SKM-1 (cell line): ENCODE results near the gene WDR7.

Experiments
- DNase-seq: peaks from one replicate; lab custom pipeline; 2025; ENCODE audit not compliant: unreplicated experiment; lab: John Stamatoyannopoulos, UW

Gene WDR7

DNA sequence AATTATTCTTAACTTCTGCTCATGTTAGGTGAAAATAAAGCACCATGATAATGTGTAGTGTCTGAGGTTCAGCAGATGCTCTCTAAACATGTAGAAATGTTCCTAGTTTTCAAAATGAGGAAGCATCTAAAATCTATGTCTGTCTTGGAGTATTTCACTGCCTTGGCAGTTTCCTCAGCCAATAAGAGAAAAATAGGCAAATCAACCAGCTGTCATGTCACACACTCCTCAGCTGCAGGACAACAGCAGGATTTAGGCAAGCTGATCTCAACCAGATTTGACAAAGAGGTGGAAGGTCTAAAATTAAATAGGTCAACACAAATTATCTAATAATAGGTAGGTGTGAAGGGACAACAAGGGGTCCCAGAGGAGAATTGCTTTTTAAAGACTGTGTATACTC lies 331.6 kb downstream of the WDR7 start:
- no peak for DNase-seq

GRCh38 chr18:56983275-56983992 lies 332.3 kb downstream of the WDR7 start:
- DNase-seq = no peak

GRCh38 chr18:56984731-56985130 lies 333.6 kb downstream of the WDR7 start:
- DNase-seq = no peak

DNA sequence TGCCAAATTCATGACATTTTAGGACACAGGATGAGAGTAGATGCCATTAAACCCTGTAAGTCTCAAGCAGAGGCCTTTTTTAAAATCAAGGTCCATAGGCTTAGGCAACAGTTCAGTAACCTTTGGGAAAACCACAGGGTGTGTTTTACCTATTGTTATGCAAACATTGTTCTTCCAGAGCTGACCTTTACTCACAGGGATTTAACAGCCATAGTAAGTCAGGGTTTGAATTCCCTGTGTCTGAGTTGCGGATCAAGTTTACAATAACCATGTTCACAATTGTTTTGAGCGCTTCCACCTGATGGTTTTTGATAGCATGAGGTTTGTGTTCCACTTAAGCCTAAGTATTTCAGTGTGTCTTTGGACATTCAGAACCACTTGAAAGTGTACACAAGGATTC lies 335.7 kb downstream of the WDR7 start:
- DNase-seq = no peak

DNA sequence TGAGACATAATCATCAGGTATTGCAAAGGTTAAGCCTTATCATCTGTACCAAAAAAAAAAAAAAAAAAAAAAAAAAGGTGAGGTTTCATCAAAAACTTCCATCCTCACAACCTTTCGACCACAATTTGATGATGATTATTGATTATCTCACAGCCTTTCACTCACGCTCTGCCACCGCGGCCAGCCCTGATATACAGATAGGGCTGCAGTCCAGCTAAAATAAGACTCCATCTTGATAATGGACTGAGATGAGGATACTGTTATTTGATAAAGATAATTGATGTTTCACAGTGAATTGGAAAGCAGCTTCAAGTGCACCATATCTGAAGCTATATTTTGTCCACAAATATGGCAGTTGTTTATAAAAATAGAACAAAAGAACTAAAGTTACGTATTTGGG lies 336.1 kb downstream of the WDR7 start:
- DNase-seq = no peak

GRCh38 chr18:56988022-56988421 lies 336.9 kb downstream of the WDR7 start:
- DNase-seq = no peak

GRCh38 chr18:56990678-56991077 lies 339.5 kb downstream of the WDR7 start:
- DNase-seq = no peak

DNA sequence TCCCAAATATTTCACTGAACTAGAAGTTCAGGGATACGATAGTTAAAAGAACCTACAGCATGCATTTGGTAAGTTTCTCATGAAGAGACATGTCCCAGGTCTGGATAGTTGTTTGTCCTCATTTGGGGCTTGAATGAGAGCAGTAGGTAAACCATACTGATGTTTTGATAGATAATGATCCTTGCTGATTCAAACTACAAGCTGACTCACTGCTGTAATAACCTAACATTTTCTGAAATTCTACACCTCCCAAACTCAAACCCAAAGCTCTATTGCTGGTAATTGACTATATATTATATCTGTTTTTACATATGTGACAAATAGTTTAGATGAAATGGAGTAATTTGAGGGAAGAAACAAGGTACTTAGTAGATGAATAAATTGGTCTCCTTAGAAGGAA lies 341.6 kb downstream of the WDR7 start:
- no peak for DNase-seq

- DNase-seq = no peak
These were observed 344.5 kb downstream of the WDR7 start for GRCh38 chr18:56995579-56996188.

DNA sequence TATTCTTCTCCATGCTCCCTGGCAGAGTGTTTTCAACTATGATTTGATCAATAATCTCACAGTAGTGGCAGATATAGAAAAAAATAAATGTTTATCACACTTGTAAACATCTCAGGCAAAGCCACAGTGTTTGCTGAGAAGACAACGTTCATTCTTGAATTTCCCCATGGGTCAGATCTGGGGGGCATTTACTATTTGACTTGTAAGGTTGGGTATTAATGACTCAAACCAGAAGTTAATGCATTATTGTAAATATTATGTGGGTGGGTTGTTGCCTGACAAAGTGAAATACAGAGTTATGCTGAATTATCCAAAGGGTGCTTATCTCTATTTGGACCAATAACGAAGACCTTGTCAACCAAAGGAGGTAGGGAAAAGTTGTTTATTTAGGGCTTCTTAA lies 346.0 kb downstream of the WDR7 start:
- no peak for DNase-seq

DNA sequence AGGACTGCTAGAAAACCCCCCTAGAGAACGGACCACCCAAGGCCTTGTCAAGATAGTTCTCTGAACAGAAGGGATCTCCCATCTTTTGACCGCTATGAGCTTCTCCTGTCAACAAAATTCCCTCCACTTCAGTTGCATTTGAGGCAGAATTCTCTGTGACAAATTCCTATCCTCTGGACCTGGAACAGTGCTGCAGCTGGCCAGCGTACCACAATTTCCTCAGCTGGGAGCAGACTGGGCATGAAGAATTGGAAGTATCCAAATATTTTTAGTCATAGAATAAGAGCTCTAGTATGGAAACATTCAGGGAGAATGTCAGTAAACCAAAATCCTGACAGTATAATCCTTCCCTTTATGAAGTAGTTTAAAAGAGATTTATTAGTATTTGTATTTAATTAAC lies 348.7 kb downstream of the WDR7 start:
- DNase-seq = no peak

GRCh38 chr18:57002627-57003026 lies 351.5 kb downstream of the WDR7 start:
- DNase-seq = no peak

DNA sequence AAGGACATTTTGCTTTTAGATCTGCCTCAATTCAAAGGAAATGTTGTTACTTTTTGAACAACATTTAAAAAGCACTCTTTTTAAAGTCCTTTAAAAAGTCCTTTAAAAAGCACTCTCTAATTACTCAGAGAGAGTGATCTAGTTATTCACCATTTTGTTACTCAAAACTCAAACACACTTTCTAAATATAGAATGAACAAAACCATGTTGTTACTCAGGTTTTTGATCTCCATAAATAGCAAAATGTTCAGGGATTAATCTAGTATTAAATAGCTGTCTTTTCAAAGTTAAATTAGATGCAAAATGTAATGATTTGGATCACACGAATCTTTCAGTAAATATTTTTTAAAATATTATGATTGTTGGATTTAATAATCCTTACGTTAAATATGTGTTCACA lies 352.2 kb downstream of the WDR7 start:
- DNase-seq = no peak

GRCh38 chr18:57004366-57005121 lies 353.4 kb downstream of the WDR7 start:
- DNase-seq = no peak

GRCh38 chr18:57008001-57008686 lies 357.0 kb downstream of the WDR7 start:
- peak; percentile 9 for DNase-seq

DNA sequence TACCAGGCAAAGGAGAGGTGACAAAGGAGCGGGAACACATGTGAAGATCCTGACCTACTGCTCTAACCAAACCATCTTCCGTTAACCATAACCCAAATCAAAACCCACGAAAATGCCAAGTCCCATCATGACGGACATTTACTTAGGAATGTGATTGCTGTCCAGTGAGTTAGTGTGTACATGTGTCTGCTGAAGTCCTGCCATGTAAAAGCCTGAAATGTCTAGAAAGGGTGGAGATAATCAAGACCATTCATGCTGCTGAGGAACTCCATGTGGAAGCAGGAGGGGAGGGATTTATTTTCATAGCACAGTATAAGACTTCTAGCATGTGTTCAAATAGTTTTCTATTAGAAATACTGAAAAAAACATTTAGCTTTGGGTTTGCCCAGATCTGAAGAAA lies 358.7 kb downstream of the WDR7 start:
- DNase-seq = no peak

DNA sequence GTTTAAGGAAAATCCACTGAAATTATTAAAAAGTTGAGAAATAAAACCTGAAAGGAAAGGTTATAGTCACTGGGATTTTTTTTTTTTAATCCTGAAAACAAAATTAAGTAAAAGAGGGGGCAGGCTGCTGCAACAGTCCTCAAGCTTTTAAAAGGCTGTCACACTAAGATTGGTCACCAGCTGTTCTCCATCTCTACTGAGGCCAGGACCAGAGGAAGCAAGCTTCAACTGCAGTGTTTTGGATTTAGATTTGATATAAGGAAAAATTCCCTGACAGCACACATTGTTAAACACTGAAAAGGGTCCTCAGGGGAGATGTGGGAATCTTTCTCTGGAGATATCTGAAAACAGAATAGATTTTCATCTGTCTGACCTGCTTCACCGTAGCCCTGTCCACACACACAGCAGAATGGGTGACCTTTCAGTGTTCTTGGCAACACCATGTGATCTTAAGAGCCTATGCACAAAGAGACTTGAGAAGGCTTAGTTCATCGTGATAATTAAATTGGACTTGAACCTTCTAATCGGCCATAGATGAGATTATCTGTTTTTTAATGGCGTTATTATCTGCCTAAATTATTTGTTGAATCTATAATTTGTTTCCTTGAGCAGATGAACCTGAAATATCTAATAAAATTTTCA lies 363.7 kb downstream of the WDR7 start:
- no peak for DNase-seq

- DNase-seq = no peak
These were observed 364.3 kb downstream of the WDR7 start for GRCh38 chr18:57015451-57015850.

DNA sequence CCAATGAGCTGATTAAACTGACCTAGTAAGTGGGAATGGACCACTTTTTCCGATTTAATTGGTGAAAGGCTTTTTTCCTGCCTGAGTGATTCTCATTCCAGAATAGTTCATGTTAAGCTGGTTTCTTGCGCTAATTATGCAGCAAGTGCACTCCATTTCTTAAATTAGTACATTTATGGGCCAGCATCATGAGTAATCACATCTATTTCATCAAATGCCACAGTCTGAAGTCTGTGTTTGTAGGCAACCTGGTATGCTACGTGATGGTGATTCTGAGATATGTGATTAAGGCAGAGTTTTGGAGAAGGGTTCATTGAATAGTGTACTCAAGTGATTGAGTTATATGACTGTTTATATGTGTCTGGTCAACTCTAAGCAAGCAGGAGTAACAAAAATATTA lies 367.7 kb downstream of the WDR7 start:
- no peak for DNase-seq

DNA sequence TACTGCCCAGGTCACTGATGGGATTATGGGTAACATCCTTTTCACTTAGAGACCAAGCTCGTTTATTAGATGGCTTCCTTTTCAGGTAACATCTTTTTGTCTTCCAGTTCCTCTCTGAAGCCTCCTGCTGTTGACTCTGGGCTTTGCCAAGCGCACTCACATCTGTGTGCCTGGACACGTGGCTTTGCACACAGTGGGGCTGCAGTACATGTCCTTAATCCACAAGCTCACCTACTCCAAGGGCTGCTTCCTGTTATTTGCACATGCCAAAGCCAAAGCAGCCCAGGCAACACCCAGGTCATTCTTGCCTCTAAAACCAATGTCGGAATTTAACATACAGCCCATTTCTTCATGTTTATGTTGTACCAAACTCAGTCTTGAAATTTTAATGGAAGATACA lies 371.6 kb downstream of the WDR7 start:
- no peak for DNase-seq

DNA sequence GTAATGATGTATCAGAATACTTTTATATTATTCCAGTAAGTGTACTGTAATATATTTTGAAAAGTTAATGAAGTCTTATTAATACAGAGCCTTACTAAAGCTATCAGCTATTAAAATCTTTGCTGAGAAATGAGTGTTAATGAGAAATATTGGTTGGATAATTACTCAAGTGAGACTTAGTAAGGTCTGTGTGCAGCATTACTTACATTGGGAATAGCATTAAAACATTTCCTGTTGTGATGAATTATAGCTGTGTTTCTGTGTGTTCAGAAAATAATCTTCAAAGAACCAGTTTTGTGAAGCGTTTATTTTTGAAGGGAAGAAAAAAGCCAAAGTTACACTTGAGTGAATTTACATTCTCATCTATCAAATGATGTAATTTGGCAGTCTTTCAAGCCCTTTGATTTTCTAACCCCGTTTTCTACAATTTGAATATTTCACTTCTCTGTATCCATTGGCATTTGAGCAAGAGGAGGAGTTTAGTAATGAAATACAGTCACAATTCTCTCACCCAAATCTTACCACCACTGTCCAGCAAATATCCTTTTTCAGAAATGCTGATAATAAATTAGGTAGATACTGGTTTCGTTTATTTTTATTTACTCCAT lies 372.2 kb downstream of the WDR7 start:
- DNase-seq = no peak
